ENCODE data around the gene SMG9.

DNA sequence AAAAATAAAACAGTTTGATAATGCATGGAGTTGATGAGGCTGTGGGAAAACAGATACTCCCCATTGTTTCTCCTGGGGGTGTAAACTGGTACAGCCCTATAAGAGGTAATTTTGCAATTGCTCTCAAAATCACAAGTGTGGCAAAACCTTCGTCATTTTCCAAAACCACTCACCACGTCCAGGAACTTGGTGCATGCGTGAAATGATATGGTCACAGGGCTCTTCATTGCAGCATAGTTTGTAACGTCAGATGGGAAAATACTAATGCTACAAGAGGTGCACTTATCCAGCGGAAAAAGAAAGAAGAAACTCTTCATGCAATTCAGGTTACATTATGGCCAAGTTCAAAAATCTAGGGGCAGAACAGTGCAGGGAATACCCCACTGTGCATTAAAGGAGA lies 72.9 kb downstream of the SMG9 start:
- no peak for TF ChIP-seq EZH2phosphoT487 (conservative IDR thresholded peaks at IDR 0.05; ENCODE audit: low read length)
- TF ChIP-seq, protein P1, sequence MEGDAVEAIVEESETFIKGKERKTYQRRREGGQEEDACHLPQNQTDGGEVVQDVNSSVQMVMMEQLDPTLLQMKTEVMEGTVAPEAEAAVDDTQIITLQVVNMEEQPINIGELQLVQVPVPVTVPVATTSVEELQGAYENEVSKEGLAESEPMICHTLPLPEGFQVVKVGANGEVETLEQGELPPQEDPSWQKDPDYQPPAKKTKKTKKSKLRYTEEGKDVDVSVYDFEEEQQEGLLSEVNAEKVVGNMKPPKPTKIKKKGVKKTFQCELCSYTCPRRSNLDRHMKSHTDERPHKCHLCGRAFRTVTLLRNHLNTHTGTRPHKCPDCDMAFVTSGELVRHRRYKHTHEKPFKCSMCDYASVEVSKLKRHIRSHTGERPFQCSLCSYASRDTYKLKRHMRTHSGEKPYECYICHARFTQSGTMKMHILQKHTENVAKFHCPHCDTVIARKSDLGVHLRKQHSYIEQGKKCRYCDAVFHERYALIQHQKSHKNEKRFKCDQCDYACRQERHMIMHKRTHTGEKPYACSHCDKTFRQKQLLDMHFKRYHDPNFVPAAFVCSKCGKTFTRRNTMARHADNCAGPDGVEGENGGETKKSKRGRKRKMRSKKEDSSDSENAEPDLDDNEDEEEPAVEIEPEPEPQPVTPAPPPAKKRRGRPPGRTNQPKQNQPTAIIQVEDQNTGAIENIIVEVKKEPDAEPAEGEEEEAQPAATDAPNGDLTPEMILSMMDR (IDR thresholded peaks at IDR 0.05; ENCODE audit: insufficient read depth, low read length, poor library complexity, severe bottlenecking) = no peak
